GM15510 (cell line): ENCODE results near the gene B9D2.

Experiments used
- POLR2A ChIP-seq: IDR thresholded peaks from 3 replicates; pipeline ENCODE4 v1.6.1; 2011; ENCODE audit warnings: borderline replicate concordance; ENCODE audit not compliant: insufficient read length; ENCODE audit errors: extremely low read depth

B9D2 gene

DNA sequence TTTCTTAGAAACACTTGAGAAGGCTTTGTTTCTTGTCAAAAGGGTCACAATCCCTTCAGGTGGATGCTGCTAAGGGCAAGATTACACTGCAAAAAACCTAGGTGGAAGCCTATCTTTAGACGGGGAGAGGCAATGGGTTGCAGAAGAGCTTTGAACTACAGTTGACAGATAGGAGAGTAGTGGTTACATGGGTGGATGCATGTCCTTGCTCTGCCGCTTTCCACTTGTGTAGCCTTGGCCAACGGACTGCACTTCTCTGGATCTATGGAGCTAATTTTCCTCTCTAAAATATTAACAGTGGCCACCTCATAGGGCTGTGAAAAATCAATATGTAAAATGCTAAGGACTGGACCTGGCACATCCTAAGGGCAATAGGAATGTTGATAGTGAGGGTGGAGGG, 34.6 kb upstream of the B9D2 start:
- TF ChIP-seq POLR2A = no peak

DNA sequence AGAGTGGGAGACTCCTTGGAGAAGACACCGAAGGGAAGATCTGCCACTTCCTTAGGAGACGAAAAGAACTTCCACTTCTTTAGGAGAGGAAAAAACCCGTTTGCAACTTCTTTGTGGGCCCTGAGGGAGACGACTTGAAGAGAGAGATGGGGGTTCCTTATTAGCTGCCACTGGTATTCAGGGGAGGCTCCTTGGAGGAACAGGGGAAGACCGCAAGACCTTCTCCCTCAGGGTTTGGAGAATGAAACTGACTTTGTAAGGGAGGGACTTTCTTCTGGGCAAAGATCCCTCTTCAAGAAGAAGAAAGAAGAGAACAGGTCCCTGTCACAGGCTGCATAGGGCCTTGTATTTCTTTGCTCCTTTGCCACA, 34.1 kb upstream of the B9D2 start:
- TF ChIP-seq POLR2A = no peak

DNA sequence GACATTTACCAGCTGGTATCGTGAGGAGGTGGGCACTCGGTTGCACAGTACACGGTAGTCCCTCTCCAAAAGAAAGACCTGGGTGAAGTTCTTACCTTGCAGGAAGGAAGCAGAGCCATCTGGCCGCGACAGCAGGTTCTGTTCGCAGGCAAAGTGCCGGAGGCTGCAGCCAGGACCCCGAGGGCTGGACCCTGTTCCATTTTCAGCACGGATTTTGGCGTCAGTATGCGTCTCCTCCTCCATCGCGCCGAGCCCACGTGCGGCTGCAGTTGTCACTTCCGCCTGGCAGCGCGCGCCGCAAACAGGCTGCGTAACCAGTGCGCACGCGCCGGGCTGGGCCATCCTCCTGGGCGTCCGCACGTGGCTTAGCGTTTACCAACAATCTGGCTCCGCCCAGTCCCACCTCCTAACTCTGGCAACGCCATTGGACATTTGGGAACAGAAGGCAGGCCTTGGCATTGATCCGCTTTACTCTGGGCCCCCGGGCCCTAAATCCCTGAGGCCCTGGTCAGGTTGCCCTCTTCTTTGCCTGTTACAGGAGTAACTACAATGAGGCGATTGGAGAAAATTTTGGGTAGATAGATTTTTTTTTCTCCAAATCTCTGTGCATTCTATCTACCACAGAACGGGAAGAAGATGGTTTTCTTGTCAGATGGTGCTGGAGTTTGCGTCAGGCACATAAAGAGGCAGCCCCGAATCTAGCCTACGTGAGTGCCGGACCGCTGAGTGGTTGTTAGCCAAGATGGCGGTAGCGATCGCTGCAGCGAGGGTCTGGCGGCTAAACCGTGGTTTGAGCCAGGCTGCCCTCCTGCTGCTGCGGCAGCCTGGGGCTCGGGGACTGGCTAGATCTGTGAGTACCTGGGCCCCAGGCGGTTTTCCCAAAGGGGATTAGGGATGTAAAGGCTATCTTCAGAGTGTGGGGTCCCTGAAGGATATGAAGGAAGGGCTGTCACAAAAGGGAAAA, 33.4 kb upstream of the B9D2 start, which contains the start of the genes BCKDHA and EXOSC5:
Gene BCKDHA, plus strand, starts transcription at position 733 of the 964 bp plus-strand sequence. Its CDS starts 10 bp downstream, at position 743.
Gene EXOSC5, minus strand, starts transcription at position 274 of the 964 bp plus-strand sequence. Its CDS starts 31 bp downstream, at position 243.
- peak; percentile 64 for TF ChIP-seq POLR2A

DNA sequence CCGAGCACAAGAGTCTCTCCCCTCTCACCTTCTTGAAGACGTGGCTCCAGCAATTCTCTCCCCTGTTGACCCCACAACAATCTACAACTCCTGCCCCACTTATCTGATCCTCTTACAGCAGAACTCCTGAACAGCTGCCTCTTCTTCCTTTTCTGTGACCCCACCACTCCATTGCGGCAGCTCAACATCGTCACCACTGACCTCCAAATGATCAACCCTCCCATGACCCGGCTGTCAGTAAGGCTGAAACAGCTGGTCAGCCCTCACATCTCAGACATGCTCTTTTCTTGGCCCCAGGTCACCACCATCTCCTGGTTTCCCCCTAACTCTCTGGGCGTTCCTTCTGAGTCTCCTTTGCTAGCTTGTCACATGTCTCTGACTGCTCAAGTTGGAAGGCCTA, 31.4 kb upstream of the B9D2 start:
- TF ChIP-seq POLR2A = no peak

DNA sequence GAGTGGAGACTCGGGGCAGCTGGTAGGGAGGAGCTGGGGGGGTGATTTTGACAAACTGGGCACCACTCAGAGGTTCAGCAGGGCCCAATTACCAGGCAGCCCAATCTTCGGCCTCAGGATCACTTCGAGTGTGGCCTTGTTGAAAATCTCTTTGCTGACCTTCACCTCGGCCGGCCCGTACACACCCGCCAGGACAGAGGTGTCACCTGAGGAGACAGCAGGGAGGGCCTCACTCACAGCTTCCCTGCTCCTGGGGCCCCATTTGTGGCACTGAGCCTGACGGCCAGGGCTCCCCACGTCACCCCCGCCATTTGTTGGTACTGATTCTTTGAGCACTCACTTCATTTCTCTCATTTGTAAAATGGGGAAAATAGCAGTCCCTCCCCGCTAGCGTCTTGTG, 28.8 kb upstream of the B9D2 start:
- no peak for TF ChIP-seq POLR2A

DNA sequence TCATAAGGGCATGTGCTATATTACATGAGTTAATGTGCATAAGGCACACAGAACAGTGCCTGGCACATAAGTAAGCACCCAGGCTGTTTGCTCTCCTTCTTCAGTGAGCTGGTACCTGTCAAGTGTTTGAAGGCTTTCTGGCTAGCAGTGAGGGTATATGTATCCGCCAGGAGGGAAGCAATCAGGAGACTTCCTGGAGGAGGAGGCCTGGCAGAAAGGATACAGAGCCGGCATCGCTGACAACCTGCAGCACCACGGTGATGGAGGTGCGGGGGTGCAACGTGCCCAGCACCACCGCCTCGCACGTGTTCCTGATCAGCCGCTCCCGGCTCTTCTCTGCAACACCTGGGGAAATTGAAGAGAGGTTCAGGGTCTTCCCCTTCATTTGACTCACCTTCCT, 27.7 kb upstream of the B9D2 start:
- no peak for TF ChIP-seq POLR2A

DNA sequence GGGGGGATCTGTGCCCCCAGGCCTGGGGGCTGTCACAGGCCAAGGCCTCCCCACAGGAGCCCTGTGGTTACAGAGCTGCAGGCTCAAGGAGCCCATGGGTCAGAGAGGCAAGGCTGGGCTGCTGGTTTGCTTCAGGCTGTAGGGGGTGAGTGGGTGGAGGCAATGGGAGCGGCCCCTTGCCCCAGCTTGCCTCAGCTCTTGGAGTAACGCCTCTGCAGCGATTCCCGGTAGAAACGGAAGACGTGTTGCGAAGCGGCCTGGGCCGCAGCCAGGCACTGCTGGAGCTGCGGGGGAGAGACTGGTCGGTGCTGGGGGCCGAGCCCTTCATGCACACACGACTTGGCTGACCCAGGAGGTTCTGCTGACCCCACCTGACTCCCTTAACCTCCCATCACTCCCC, 22.5 kb upstream of the B9D2 start:
- TF ChIP-seq POLR2A = no peak

DNA sequence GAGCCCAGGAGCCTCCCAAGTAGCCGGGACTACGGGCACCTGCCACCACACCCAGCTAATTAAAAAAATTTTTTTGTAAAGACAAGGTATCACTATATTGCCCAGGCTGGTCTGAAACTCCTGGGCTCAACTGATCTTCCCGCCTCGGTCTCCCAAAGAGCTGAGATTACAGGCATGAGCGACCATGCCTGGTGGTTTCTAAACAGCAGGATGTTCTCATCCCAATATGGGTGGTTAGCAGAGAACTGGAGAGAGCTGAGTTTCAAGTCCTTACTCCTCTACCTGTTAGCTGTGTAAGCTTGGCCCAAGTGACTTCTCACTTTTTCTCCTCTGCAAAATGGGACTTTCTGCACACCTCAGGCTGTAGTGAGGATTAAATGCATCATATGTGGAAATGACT, 20.4 kb upstream of the B9D2 start:
- no peak for TF ChIP-seq POLR2A

DNA sequence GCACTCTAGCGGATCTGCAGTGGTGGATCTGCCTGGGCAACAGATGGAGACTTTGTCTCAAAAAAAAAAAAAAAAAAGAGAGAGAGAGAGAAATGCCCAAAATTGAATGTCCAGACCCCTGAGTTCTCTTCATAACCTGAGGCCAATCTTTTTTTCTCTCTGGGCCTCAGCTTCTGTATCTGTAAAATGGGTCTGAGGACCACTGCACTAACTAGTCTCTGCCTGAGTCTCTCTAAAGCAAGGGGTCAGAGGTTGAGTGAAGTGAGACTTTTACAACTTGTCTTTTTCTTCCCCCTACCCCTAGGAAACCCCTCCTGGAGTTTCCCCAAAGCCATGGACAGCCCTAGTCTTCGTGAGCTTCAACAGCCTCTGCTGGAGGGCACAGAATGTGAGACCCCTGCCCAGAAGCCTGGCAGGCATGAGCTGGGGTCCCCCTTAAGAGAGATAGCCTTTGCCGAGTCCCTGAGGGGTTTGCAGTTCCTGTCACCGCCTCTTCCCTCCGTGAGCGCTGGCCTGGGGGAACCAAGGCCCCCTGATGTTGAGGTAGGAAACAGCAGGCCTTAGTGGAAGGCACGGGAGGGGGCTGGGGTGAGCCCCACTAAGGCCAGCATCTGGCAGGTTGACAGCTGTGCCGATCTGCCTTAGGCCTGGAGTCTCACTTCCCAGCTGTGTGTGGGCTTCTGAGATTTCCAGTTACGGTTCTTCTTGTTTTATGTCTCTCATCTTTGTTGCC, 14.2 kb upstream of the B9D2 start:
- TF ChIP-seq POLR2A = no peak

DNA sequence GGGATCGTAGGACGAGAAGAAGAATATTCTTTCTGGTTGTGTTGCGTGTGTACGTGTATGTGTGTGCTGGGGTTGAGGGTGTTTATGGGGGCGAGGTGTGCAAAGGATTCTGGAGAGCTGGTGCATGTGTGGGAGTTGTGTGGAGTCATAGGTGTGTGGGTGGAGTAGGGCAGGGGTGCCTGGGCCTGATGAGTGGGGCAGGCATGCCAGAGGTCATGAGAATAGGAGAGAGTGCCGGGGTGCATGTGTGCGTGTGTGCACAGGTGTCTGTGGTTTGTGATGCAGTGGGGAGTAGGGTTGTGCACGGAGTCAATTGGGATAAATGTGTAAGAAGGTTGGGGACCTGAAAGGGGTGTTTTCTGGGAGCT, 13.0 kb upstream of the B9D2 start:
- TF ChIP-seq POLR2A = no peak

DNA sequence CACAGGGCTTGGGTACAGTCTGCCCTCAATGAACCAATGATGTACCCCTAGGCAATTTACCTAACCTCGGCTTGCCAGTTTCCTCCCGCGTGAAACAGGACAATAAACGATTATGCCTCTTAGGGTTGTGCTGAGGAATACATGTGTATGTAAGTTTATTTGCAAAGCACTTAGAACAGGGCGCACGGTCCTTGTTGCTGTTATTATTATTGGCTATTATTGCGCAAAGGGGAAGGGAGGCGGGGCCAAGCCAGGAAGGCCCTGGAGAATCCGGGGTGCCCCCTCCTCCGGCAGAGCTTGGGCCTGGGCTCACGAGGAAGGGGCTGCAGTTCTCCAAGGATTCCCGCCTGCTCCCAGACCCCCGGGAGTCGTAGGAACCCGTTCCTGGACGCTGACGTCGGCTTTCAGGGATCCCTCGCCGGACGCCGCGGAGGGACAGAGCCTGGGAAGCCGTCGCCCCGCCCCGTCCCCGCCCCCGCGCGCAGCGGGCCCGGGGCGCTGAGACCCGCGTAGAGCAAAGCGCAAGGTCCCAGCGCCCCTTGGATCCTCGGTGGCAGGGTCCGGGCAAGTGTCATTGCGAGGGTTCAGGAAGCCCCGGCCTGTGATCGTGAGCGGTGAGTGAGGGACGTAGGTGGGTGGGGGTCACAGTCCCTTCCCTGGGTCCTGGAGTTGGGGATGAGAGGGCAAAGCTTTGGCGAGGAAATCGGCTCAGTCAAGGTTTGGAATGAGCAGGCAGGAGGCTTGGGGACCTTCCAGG, 12.5 kb upstream of the B9D2 start, which contains the start of gene TMEM91:
Gene TMEM91, plus strand, starts transcription at position 293 of the 757 bp plus-strand sequence. CDS start 1,777 bp downstream, outside the sequence.
- TF ChIP-seq POLR2A = no peak

DNA sequence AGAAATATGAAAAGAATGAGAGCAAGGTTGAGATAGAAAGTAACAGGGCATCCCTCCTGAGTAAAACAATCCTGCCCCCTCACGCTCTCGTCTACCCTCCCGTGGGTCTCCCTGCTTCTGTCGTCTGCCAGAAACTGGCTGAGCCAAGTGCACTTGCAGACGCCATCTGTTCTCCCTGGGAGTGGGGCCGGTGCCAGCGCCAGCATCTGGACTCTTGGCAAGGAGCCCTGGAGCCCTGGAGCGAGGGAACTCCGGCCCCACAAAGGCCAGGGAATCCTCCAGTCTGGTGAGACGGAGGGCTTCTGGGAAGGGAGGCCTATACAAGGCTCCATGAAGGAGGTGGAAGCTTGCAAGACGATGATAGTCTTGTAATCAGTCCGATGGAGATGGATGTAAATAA, 10.0 kb upstream of the B9D2 start:
- no peak for TF ChIP-seq POLR2A

DNA sequence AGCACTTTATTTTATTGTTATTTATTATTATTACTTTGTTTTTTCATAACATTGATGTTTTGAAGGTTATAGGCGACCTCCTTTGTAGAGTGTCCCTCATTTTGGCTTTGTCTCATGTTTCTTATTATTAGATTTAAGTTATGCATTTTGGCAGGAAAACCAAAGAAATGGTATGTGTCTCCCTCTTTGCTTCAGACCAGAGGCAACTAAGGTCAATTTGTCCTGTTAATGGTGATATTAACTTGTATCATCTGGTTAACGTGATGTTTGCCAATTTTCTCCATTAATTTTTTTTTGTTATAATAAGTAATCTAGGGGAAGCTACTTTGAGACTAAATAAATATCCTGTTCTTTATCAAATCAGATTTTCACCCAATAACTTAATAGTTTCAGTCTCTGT, 8.6 kb upstream of the B9D2 start:
- no peak for TF ChIP-seq POLR2A

DNA sequence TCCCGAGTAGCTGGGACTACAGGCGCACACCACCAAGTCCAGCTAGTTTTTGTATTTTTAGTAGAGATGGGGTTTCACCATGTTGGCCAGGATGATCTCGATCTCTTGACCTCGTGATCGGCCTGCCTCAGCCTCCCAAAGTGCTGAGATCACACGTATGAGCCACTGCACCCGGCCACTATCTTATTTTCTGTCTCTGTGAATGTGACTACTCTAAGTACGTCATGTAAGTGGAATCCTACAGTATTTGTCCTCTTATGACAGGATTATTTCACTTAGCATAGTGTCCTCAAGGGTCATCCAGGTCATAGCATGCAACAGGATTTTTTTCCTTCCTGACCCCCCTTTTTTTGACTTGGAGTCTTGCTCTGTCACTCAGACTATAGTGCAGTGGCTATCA, 7.6 kb upstream of the B9D2 start:
- TF ChIP-seq POLR2A = no peak

DNA sequence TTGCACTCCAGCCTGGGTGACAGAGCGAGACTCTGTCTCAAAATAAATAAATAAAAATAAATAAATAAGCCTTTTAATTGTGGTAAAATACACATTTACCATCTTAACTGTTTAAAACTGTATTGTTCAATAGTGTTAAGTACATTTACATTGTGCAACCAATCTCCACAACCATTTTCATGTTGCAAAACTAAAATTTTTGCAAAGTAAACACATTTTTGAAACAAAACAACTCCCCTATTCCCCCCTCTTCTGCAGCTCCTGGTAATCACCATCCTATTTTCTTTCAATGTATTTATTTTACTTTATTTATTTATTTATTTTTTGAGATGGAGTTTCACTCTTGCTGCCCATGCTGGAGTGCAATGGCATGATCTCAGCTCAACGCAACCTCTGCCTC, 5.8 kb upstream of the B9D2 start:
- no peak for TF ChIP-seq POLR2A
